GM12873 (cell line): ENCODE results near the gene AKAP6.

Source experiments
- CTCF ChIP-seq: IDR thresholded peaks from 2 replicates; pipeline ENCODE4 v1.5.1; 2012; ENCODE audit warnings: low read depth, mild to moderate bottlenecking, moderate library complexity, low read length, control low read depth; ENCODE audit not compliant: insufficient read depth; ENCODE audit errors: missing control alignments

AKAP6 gene

GRCh38 chr14:32426586-32427388 lies 97.7 kb downstream of the AKAP6 start:
- TF ChIP-seq CTCF: no peak

GRCh38 chr14:32427726-32428528 lies 98.8 kb downstream of the AKAP6 start:
- TF ChIP-seq CTCF: no peak

- TF ChIP-seq CTCF: no peak
Observed at GRCh38 chr14:32428875-32429274, 99.8 kb downstream of the AKAP6 start.

- TF ChIP-seq CTCF: no peak
Observed at GRCh38 chr14:32430326-32430725, 101.2 kb downstream of the AKAP6 start.

- no peak for TF ChIP-seq CTCF
Observed at GRCh38 chr14:32432813-32433538, 103.9 kb downstream of the AKAP6 start.

GRCh38 chr14:32434180-32434579 lies 105.1 kb downstream of the AKAP6 start:
- no peak for TF ChIP-seq CTCF

GRCh38 chr14:32434880-32435279 lies 105.8 kb downstream of the AKAP6 start:
- no peak for TF ChIP-seq CTCF
